IPS-NIHi7 (cell line): ENCODE results near the gene A4GALT.

Experiments
- DNase-seq: peaks from one replicate; pipeline ENCODE4 v3.0.0; 2012; ENCODE audit warnings: mixed read lengths; ENCODE audit errors: extremely low spot score

A4GALT gene

GRCh38 chr22:42702675-42703074 is 18.0 kb downstream of the A4GALT start:
- DNase-seq, result no peak

- no peak for DNase-seq
These were observed 19.0 kb downstream of the A4GALT start for GRCh38 chr22:42701694-42702093.

GRCh38 chr22:42700901-42701300 is 19.8 kb downstream of the A4GALT start:
- no peak for DNase-seq

GRCh38 chr22:42700355-42700754 is 20.3 kb downstream of the A4GALT start:
- DNase-seq, result no peak

- DNase-seq, result no peak
These were observed 20.7 kb downstream of the A4GALT start for GRCh38 chr22:42699976-42700352.

- DNase-seq, result no peak
These were observed 21.2 kb downstream of the A4GALT start for GRCh38 chr22:42699281-42699975.

GRCh38 chr22:42697542-42698013 is 23.1 kb downstream of the A4GALT start:
- DNase-seq, result no peak

GRCh38 chr22:42696331-42696967 is 24.2 kb downstream of the A4GALT start:
- no peak for DNase-seq

- DNase-seq, result no peak
These were observed 25.4 kb downstream of the A4GALT start for GRCh38 chr22:42695294-42695693.

GRCh38 chr22:42693763-42694683 is 26.6 kb downstream of the A4GALT start:
- DNase-seq, result no peak

GRCh38 chr22:42693055-42693762 is 27.5 kb downstream of the A4GALT start:
- DNase-seq, result no peak

GRCh38 chr22:42692239-42693054 is 28.2 kb downstream of the A4GALT start:
- DNase-seq, result no peak

GRCh38 chr22:42691440-42691839 is 29.2 kb downstream of the A4GALT start:
- DNase-seq, result no peak

- DNase-seq, result peak; percentile 78
These were observed 32.1 kb downstream of the A4GALT start for GRCh38 chr22:42688241-42689211.

- DNase-seq, result no peak
These were observed 33.7 kb downstream of the A4GALT start for GRCh38 chr22:42686756-42687491.

- DNase-seq, result no peak
These were observed 34.6 kb downstream of the A4GALT start for GRCh38 chr22:42685941-42686653.

GRCh38 chr22:42684462-42685195 is 36.0 kb downstream of the A4GALT start:
- no peak for DNase-seq
